SIG-M5 (cell line): ENCODE measurements around the gene ABCC1.
"Not testable (repeated sequence)": the region's sequence is repeated elsewhere in the genome, so short reads cannot be mapped to it uniquely, and the experiment has no call there.

Experiments used
- DNase-seq: peaks from one replicate; lab custom pipeline; 2025; lab: John Stamatoyannopoulos, UW

ABCC1 gene

DNA sequence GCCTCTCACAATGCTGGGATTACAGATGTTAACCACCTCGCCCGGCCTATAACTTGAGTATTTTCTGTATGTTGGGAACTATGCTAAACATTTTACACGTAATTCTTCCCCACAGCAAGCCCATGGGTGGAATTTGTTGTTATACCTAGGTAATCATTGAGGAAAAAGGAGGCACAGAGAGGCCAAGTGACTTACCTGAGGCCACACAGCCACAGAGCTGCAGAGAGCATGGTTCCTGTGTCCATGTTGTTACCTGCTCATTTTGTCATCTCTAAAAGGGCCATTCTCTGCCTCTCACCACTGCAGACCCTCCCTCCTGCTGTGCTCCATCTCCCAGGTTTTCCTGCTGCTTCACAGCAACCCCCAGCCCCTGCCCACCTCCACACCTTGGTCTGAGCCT lies 135.5 kb downstream of the ABCC1 start:
- DNase-seq: no peak

DNA sequence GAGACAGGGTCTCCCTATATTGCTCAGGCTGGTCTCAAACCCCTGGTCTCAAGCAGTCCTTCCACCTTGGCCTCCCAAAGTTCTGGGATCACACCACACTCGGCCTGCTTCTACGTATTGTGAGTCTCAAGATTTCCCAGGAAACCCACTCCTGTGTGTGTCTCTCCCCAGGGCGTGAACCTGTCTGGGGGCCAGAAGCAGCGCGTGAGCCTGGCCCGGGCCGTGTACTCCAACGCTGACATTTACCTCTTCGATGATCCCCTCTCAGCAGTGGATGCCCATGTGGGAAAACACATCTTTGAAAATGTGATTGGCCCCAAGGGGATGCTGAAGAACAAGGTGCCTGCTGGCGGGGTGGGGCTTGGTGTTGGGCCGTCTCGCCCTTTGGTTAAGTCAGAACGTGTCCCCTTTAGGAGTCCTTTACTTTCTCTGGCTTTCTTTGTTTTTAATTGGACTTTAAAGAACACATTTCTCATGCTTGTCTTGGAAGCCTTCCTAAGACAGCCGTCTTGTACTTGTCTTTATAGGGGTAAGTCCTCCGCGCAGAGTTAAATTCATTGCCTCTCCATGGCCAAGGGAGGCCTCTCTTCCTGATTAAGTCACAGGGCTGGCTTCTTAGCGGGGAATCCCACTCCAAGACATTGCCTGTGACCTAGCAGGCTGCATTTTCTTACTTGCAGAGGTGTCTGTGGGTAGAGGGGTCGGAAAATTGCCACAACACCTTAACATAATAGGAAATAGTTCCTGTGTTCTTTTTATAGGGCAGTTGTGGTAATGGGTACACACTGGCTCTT lies 137.4 kb downstream of the ABCC1 start:
- DNase-seq: no peak

DNA sequence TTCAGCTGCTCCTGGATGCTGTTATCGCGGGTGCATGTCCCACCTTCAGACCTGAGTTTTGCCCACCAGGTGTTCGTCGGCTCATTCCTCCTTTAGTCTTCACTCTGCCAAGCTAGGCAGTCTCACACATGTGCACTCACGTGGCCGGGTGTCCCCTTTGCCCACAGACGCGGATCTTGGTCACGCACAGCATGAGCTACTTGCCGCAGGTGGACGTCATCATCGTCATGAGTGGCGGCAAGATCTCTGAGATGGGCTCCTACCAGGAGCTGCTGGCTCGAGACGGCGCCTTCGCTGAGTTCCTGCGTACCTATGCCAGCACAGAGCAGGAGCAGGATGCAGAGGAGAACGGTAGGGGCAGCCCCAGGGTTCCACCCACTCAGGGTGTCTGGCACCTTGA lies 140.8 kb downstream of the ABCC1 start:
- no peak for DNase-seq

DNA sequence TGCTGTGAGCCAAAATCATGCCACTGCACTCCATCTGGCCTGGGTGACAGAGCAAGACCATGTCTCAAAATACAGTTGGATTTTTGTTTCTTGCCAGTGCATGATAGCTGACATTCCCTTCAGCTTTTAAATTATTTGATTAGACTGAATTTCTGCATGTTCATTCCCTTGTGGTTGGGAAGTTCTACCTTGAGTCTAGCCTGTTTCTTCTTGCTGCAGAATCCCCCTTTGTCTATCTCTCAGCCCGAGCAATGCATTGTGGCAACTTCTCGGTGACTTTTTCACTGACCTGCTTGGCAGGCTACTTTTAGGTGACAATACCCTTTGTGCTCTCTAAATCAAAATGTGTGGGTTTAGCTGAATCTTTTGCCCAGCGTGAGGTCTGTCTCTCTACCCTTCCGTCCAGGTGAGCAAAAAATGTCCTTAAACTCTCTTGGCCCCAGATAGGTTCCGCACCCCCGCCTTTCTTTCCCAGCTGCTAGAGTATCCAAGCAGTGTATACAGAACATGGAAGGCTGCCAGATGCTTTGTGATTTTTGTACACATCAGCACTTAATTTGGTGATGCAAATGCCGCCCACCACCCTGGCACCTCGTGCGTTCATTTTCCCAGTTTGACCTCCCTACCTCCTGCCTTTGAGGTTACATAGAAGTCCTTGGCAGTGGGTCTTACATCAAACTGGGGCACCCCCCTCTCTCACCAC lies 143.7 kb downstream of the ABCC1 start:
- DNase-seq: no peak

DNA sequence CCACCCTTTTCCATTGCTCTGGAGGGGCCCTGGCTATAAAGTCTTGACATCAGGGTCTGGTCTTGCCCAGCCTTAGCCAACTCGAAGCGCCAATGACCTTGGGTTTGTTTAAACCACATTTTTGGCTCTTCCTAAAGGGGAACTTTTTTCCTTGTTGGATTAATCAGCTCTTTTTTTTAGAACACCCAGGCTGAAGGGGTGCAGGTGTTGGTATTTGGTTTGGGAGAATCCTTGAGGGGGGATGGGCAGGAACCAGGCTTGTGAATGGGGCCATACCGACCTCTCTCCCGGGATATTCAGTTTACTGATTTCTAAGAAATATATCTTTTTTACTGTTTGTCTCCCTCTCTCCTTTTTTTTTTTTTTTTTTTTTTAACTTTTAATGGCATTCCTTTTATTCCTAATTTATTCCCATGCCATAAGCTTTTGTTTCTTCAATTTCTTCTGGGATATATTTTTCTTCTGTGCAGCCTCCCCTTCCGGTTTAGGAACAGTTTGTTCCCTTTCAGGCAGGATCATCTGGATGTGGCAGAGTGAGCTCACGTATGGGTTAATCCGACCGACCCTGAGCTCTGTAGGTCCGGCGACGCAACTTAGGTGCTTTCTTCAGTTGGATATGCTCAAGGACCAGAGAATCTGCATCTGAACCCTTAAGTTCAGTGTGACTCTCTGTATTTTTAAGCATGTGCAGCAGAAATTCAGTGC lies 144.4 kb downstream of the ABCC1 start:
- DNase-seq: no peak

DNA sequence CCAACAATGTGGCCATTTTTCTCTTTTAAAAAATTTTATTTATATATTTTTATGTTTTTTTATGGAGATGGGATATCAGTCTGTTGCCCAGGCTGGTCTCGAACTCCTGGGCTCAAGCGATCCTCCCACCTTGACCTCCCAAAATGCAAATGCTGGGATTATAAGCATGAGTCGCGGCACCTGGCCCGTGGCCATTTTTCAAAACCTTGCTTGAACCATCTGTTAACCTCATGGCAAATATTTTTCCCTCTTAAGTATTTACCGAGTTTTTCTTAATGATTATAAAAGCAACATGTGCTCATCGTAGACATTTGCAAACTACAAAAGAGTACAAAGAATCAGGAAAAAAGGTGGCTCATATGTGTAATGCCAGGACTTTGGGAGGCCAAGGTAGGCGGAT lies 146.2 kb downstream of the ABCC1 start:
- DNase-seq: no peak

- no peak for DNase-seq
Observed at GRCh38 chr16:16096121-16096857, 146.9 kb downstream of the ABCC1 start.

DNA sequence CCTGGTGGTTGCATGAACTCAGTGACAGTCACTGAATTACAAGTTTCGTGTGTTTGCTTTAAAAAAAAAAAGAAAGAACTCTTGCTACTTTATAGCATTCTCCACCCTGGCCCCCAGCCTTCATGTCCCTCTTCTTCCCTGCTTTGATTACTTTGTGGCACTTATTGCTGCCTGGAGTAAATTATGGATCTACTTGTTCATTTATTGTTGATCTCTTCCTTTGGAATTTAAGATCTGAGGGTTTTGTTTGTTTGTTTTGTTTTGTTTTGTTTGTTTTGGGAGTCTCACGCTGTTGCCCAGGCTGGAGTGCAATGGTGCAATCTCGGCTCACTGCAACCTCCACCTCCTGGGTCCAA lies 147.4 kb downstream of the ABCC1 start:
- DNase-seq: no peak

GRCh38 chr16:16099320-16099719 lies 149.9 kb downstream of the ABCC1 start:
- DNase-seq: no peak

GRCh38 chr16:16100631-16101030 lies 151.2 kb downstream of the ABCC1 start:
- DNase-seq: no peak

- no peak for DNase-seq
Observed at GRCh38 chr16:16101585-16101984, 152.2 kb downstream of the ABCC1 start.

DNA sequence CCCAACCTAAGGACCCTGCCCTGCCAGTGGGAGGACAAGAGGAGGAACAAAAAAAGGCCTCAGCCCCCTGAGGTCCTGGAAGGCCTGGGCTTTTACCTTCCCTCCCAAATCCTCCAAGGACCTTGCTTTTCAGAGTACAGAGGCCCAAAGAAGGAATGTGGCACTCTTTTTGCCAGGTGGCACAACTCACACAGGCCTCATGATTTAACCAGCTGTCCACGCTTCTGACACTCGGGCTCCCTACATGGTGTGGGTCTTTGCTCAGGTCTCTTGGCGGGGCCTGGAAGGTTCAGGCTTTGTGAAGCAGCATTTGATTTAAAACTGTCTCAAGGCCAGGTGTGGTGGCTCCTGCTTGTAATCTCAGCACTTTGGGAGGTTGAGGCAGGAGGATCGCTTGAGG lies 153.3 kb downstream of the ABCC1 start:
- DNase-seq: no peak

- DNase-seq: not testable (repeated sequence)
Observed at GRCh38 chr16:16104132-16104803, 154.9 kb downstream of the ABCC1 start.

GRCh38 chr16:16104804-16105141 lies 155.4 kb downstream of the ABCC1 start:
- DNase-seq: not testable (repeated sequence)

DNA sequence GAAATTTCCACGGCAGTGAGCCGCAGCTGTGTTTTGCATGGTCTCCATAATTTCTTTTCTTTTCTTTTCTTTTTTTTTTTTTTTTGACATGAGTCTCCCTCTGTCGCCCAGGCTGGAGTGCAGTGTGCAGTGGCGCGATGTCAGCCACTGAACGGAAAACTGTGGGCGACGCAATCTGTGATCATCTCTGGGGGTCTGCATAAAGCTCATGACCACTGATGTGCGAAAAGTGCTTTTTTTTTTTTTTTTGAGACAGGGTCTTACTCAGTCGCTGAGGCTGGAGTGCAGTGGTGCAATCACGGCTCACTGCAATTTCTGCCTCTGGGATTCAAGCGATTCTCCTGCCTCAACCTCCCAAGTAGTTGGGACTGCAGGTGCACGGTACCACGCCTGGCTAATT lies 156.2 kb downstream of the ABCC1 start:
- no peak for DNase-seq

DNA sequence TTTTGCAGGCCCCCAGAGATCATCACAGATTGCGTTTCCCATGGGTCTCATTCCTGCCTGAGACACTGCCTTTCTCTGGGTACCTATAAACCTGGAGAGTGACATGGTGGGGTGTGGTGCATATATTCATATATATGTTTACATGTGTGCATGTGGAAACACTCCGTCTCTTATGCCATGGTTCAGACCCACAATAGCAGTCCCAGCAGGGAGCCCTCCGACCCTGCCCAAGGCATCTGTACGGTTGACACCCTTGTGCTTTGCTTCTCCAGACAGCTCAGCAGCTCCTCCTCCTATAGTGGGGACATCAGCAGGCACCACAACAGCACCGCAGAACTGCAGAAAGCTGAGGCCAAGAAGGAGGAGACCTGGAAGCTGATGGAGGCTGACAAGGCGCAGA lies 157.1 kb downstream of the ABCC1 start:
- DNase-seq: no peak

DNA sequence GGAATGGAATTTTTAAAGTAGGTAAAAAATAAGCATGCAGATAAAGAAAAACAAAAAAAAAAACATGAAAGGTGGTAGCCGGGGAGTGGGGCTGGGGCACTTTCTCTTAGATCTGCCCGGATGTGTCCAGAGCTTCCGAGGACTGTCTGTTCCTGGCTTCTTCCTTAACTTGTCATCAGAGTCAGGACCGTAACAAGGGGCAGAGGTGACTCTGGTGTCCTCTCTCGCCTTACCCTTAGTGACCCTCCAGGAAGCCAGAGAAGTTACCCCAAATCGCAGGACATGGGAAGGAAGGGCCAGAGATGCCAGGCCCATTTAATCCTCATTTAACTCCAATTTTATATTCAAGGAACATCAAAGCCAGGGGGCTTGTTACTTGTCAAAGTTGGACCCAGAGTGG lies 158.4 kb downstream of the ABCC1 start:
- DNase-seq: no peak

DNA sequence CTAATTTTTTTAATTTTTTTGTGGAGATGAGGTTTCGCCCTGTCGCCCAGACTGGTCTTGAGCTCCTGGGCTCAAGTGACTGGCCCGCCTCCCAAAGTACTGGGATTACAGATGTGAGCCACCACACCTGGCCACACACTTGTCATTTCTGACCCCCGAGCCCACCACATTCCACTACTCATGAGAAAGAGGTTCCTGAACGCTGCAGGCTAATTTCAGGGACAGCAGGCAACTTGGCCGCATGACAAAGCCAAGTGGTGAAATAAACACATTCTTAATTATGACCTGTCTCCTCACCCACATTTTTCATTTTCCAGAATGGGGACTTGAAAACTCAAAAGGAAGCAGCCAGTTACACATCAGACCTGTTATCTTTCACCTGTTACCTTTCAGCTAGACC lies 159.3 kb downstream of the ABCC1 start:
- DNase-seq: no peak

DNA sequence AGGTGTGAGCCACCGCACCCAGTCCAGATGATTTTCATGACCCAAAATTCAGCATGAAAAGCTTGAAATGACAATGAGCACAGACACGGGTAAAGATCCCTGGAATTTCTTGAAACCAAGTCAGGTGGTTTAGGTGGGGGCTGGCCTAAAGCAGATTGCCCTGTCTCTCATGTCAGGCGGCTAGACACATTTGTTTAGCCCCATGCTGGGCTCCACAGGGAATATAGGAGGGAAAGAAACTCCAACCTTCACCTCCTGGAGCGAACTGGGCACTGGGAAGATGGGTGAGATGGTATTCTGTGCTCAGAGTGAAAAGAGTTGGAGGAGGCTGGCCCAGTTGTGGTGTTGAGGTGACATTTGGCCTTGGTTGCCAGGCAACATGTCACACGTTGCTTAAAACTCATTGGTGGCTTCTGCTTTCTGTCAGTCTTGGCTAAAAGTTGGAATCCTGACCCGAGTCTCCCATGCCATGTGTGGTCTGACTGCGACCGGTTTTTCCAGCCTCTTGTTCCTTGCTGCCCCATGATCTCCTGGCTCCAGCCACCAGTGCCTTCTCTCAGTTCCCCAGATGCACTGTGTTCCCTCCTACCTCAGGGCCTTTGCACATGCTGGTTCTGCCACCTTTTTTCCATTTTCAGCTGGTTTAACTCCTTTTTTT lies 160.2 kb downstream of the ABCC1 start:
- DNase-seq: no peak

DNA sequence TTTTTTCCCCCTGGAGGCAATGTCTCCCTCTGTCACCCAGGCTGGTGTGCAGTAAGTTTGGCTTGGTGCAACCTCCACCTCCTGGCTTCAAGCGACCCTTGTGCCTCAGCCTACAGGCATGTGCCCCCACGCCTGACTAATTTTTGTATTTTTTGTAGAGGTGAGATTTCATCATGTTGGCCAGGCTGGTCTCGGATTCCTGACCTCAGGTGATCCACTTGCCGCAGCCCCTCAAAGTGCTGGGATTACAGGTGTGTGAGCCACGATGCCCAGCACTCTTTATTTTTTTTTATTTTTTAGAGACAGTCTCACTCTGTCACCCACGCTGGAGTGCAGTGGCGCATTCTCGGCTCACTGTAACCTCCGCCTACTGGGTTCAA lies 160.7 kb downstream of the ABCC1 start:
- DNase-seq: no peak

GRCh38 chr16:16111639-16112038 lies 162.2 kb downstream of the ABCC1 start:
- DNase-seq: no peak
